SU-DHL-6 (cell line): ENCODE data around the gene ATP4B.

Experiments used
- H2AFZ ChIP-seq: fragments of 200-600 bp; sonication (generic); 2 replicates; pipeline ENCODE4 v1.6.1; 2014; ENCODE audit warnings: low read depth, mild to moderate bottlenecking, moderate library complexity, mixed read lengths, antibody characterized with exemption, low read length; ENCODE audit not compliant: severe bottlenecking
- H3F3A ChIP-seq: fragments of 200-600 bp; shearing (Covaris generic); 2 replicates; pipeline ENCODE4 v1.6.0; 2016; ENCODE audit warnings: antibody characterized with exemption, mild to moderate bottlenecking; ENCODE audit not compliant: insufficient read depth
- H3K27ac ChIP-seq: fragments of 200-600 bp; sonication (generic); 2 replicates; pipeline ENCODE4 v1.5.1; 2016; ENCODE audit warnings: low read depth, mild to moderate bottlenecking, low read length, moderate library complexity, mixed read lengths
- H3K27me3 ChIP-seq: fragments of 200-600 bp; sonication (generic), shearing (Covaris generic); 2 replicates; pipeline ENCODE4 v1.6.0; 2014; ENCODE audit warnings: mild to moderate bottlenecking, low read length
- H3K36me3 ChIP-seq: fragments of 200-600 bp; sonication (generic); 2 replicates; pipeline ENCODE4 v1.6.1; 2014; ENCODE audit warnings: mild to moderate bottlenecking, low read length, mixed read lengths
- H3K4me2 ChIP-seq: fragments of 300-600, 200-600 bp; shearing (Covaris generic), sonication (generic); 2 replicates; pipeline ENCODE4 v1.6.0; 2014; ENCODE audit warnings: low read length, low read depth, mild to moderate bottlenecking; ENCODE audit not compliant: poor library complexity, severe bottlenecking
- H3K4me3 ChIP-seq: fragments of 200-600 bp; sonication (generic); 2 replicates; pipeline ENCODE4 v1.5.1; 2014; ENCODE audit warnings: antibody characterized with exemption, low read length, mild to moderate bottlenecking, mixed read lengths; ENCODE audit not compliant: insufficient read depth, poor library complexity, severe bottlenecking
- H3K79me2 ChIP-seq: fragments of 200-600 bp; sonication (generic); 2 replicates; pipeline ENCODE4 v1.6.1; 2014; ENCODE audit warnings: mild to moderate bottlenecking, low read length, moderate library complexity; ENCODE audit not compliant: insufficient read depth
- H3K9ac ChIP-seq: fragments of 200-600 bp; sonication (generic); 2 replicates; pipeline ENCODE4 v1.7.0; 2014; ENCODE audit warnings: mild to moderate bottlenecking, low read length
- H3K9me2 ChIP-seq: fragments of 200-600 bp; sonication (generic); replicated peaks from 2 replicates; pipeline ENCODE4 v1.6.1; 2014; ENCODE audit warnings: low read length; ENCODE audit not compliant: insufficient read depth
- H3K9me3 ChIP-seq: fragments of 200-600 bp; sonication (generic); 2 replicates; pipeline ENCODE4 v1.6.1; 2014; ENCODE audit warnings: low read length, mixed read lengths; ENCODE audit not compliant: insufficient read depth
- H4K20me1 ChIP-seq: fragments of 200-600 bp; sonication (generic); 2 replicates; pipeline ENCODE4 v1.6.1; 2014; ENCODE audit warnings: low read depth, mild to moderate bottlenecking, antibody characterized with exemption, low read length, moderate library complexity, mixed read lengths
- CTCF ChIP-seq: fragments of 200-600 bp; sonication (generic); IDR thresholded peaks from one replicate; pipeline ENCODE4 v1.5.1; 2017; ENCODE audit warnings: antibody characterized with exemption, mild to moderate bottlenecking, low read length, moderate library complexity; ENCODE audit not compliant: insufficient read depth, poor library complexity, severe bottlenecking
- EZH2phosphoT487 ChIP-seq: fragments of 200-600 bp; sonication (generic), shearing (Covaris generic); conservative IDR thresholded peaks from 2 replicates; pipeline ENCODE4 v1.6.1; 2018; ENCODE audit warnings: mild to moderate bottlenecking, antibody characterized with exemption, low read length, moderate library complexity, mixed read lengths

Gene ATP4B

GRCh38 chr13:113621046-113621445, 37.0 kb downstream of the ATP4B start:
- H3K79me2 ChIP-seq: peaks cover 81% of the 10 kb centered on the region
- no peak overlapping the region for H3K27ac ChIP-seq
- TF ChIP-seq CTCF (no peak), EZH2phosphoT487 (no peak)
- H2AFZ ChIP-seq: no peak overlapping the region
- no peaks in the 10 kb centered on the region for H3F3A ChIP-seq
- H4K20me1 ChIP-seq: peaks cover 13% of the 10 kb centered on the region
- H3K9ac ChIP-seq: no peak overlapping the region
- H3K9me3 ChIP-seq: no peaks in the 10 kb centered on the region
- no peak overlapping the region for H3K4me3 ChIP-seq
- peaks cover 17% of the 10 kb centered on the region for H3K36me3 ChIP-seq
- no peak overlapping the region for H3K4me2 ChIP-seq
- no peaks in the 10 kb centered on the region for H3K9me2 ChIP-seq
- H3K27me3 ChIP-seq: no peaks in the 10 kb centered on the region

- H3F3A ChIP-seq: no peaks in the 10 kb centered on the region
- H3K9ac ChIP-seq: no peak overlapping the region
- peaks cover 16% of the 10 kb centered on the region for H4K20me1 ChIP-seq
- no peak overlapping the region for H2AFZ ChIP-seq
- no peaks in the 10 kb centered on the region for H3K27me3 ChIP-seq
- no peak overlapping the region for H3K27ac ChIP-seq
- no peak overlapping the region for H3K4me3 ChIP-seq
- TF ChIP-seq EZH2phosphoT487: no peak
- no peak for TF ChIP-seq CTCF
- peaks cover 83% of the 10 kb centered on the region for H3K79me2 ChIP-seq
- H3K4me2 ChIP-seq: no peak overlapping the region
- H3K9me2 ChIP-seq: no peaks in the 10 kb centered on the region
- H3K36me3 ChIP-seq: peaks cover 17% of the 10 kb centered on the region
- H3K9me3 ChIP-seq: no peaks in the 10 kb centered on the region
Observed at GRCh38 chr13:113620036-113620796, 37.8 kb downstream of the ATP4B start.

GRCh38 chr13:113618455-113618854, 39.5 kb downstream of the ATP4B start:
- no peak overlapping the region for H3K4me3 ChIP-seq
- no peak for TF ChIP-seq EZH2phosphoT487
- no peak for TF ChIP-seq CTCF
- H3K79me2 ChIP-seq: peaks cover 87% of the 10 kb centered on the region
- H2AFZ ChIP-seq: no peak overlapping the region
- no peak overlapping the region for H3K27ac ChIP-seq
- no peaks in the 10 kb centered on the region for H3K27me3 ChIP-seq
- H3K9me2 ChIP-seq: no peaks in the 10 kb centered on the region
- H3K4me2 ChIP-seq: no peak overlapping the region
- no peaks in the 10 kb centered on the region for H3F3A ChIP-seq
- peaks cover 13% of the 10 kb centered on the region for H3K36me3 ChIP-seq
- H3K9me3 ChIP-seq: no peaks in the 10 kb centered on the region
- peaks cover 25% of the 10 kb centered on the region for H4K20me1 ChIP-seq
- H3K9ac ChIP-seq: no peak overlapping the region
